Mucosa of descending colon (tissue), 3 donors: ENCODE measurements around the gene OTOA. TPM values are rescaled to one million over a fixed set of nuclear protein-coding genes. Genes with fewer than 3 reads are reported as not detected.

Experiments used
- ATAC-seq: fragments of 200-7000 bp; cut with Tn5 transposase; one replicate; pipeline ENCODE4 v1.9.1; 2020; ENCODE audit warnings: mild to moderate bottlenecking, moderate library complexity
- DNase-seq, 3 donors: peaks; one replicate each; pipeline ENCODE4 v3.0.0-alpha.2; 2020
- H3K36me3 ChIP-seq: fragments of 200-600 bp; one replicate; pipeline ENCODE4 v1.8.0; 2021; ENCODE audit warnings: low read depth, mild to moderate bottlenecking
- H3K4me1 ChIP-seq: fragments of 200-600 bp; one replicate; pipeline ENCODE4 v1.8.0; 2021; ENCODE audit warnings: low read depth, mild to moderate bottlenecking
- H3K4me3 ChIP-seq: fragments of 200-600 bp; one replicate; pipeline ENCODE4 v1.8.0; 2021; ENCODE audit warnings: mild to moderate bottlenecking
- H3K9me3 ChIP-seq: fragments of 200-600 bp; one replicate; pipeline ENCODE4 v1.8.0; 2021; ENCODE audit warnings: mild to moderate bottlenecking
- intact Hi-C, 2 donors: fragments of 100-400 bp; cut with DNase I in 1 of 2; cut with micrococcal nuclease in 1 of 2; formaldehyde crosslinking; loops; one replicate each; pipeline versions ENCODE4 v1.11.0 to v1.11.1; 2022; cut with DNase I, micrococcal nuclease
- total RNA-seq, 3 donors: library from RNA; stranded (reverse); fragmentation: NEBNext Ultra II Directional in 2 of 3; extraction: Animal tissue kit (Norgen Biotek cat#: 25700) in 2 of 3; gene quantifications; one replicate each; pipeline versions ENCODE4 v1.2.1 to v1.2.4, GENCODE V29; 2021 to 2023
- TF ChIP-seq, protein P1 (sequence below): fragments of 200-600 bp; IDR thresholded peaks from one replicate; pipeline ENCODE4 v1.8.0; 2022; ENCODE audit warnings: antibody characterized with exemption, mild to moderate bottlenecking
- donor health status: DM: no; HTN: no; CAD: no; lungs with moderate emphysema.
- donor health status: DM: no; HTN: no; CAD: no.
- donor health status: DM: no; HTN: yes; CAD: no.

Gene OTOA
- total RNA-seq, 3 donors from 2014 or later, result 0.14 to 0.36 (median 0.25) TPM

GRCh38 chr16:21701271-21701670 lies 37.5 kb downstream of the OTOA start:
- H3K4me3 ChIP-seq, result no peak overlapping the region
- TF ChIP-seq, protein P1, sequence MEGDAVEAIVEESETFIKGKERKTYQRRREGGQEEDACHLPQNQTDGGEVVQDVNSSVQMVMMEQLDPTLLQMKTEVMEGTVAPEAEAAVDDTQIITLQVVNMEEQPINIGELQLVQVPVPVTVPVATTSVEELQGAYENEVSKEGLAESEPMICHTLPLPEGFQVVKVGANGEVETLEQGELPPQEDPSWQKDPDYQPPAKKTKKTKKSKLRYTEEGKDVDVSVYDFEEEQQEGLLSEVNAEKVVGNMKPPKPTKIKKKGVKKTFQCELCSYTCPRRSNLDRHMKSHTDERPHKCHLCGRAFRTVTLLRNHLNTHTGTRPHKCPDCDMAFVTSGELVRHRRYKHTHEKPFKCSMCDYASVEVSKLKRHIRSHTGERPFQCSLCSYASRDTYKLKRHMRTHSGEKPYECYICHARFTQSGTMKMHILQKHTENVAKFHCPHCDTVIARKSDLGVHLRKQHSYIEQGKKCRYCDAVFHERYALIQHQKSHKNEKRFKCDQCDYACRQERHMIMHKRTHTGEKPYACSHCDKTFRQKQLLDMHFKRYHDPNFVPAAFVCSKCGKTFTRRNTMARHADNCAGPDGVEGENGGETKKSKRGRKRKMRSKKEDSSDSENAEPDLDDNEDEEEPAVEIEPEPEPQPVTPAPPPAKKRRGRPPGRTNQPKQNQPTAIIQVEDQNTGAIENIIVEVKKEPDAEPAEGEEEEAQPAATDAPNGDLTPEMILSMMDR, result no peak
- H3K4me1 ChIP-seq, result no peaks in the 10 kb centered on the region
- H3K9me3 ChIP-seq, result no peaks in the 10 kb centered on the region
- DNase-seq (no peak), ATAC-seq (no peak)
- intact Hi-C loops, result no loop called here
- no peaks in the 10 kb centered on the region for H3K36me3 ChIP-seq

- no peaks in the 10 kb centered on the region for H3K36me3 ChIP-seq
- H3K4me3 ChIP-seq, result no peak overlapping the region
- no peaks in the 10 kb centered on the region for H3K4me1 ChIP-seq
- intact Hi-C loops, result no loop called here
- H3K9me3 ChIP-seq, result no peaks in the 10 kb centered on the region
- no peak for ATAC-seq
- DNase-seq, result no peak
- TF ChIP-seq, protein P1, result no peak
Measured at GRCh38 chr16:21702276-21702675, 38.5 kb downstream of the OTOA start.

GRCh38 chr16:21703156-21703555 lies 39.4 kb downstream of the OTOA start:
- ATAC-seq, result no peak
- intact Hi-C loops, result no loop called here
- TF ChIP-seq, protein P1, result no peak

GRCh38 chr16:21703589-21704174 lies 39.9 kb downstream of the OTOA start:
- H3K36me3 ChIP-seq, result no peaks in the 10 kb centered on the region
- DNase-seq (no peak), ATAC-seq (no peak)
- H3K9me3 ChIP-seq, result no peaks in the 10 kb centered on the region
- no peak overlapping the region for H3K4me3 ChIP-seq
- intact Hi-C loops, result no loop called here
- H3K4me1 ChIP-seq, result no peaks in the 10 kb centered on the region
- TF ChIP-seq, protein P1, result no peak

More at GRCh38 chr16:21703156-21703555, 39.4 kb downstream of the OTOA start:
- H3K9me3 ChIP-seq, result no peaks in the 10 kb centered on the region
- H3K36me3 ChIP-seq, result no peaks in the 10 kb centered on the region
- no peak overlapping the region for H3K4me3 ChIP-seq
- no peak for DNase-seq
- H3K4me1 ChIP-seq, result no peaks in the 10 kb centered on the region

- TF ChIP-seq, protein P1, result no peak
- Histone ChIP-seq H3K4me1 (no peaks in the 10 kb centered on the region), H3K4me3 (no peak overlapping the region), H3K9me3 (no peaks in the 10 kb centered on the region), H3K36me3 (no peaks in the 10 kb centered on the region)
- DNase-seq (no peak), ATAC-seq (no peak)
- intact Hi-C loops, result no loop called here
Measured at GRCh38 chr16:21704266-21704665, 40.5 kb downstream of the OTOA start.

DNA sequence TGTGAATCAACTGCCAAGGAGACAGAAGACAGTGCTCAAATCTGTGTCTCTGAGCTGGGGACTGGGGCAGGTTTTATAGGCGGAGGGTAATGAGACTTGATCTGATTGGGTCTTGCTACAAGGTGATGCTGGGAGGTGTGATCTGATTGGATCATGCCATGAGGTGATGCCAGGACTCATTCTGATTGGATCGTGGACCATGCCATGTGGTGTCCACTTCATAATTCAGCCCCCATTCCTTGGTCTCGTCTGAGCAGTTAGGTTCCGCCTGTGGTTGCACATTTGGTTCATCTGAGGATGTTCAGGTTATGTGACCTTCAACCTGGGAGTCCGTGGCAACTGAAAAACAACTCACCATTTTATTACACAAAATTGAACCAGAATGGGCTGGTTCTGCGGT lies 41.0 kb downstream of the OTOA start:
- intact Hi-C loops, result no loop called here
- no peaks in the 10 kb centered on the region for H3K4me1 ChIP-seq
- TF ChIP-seq, protein P1, result no peak
- H3K36me3 ChIP-seq, result no peaks in the 10 kb centered on the region
- H3K4me3 ChIP-seq, result no peak overlapping the region
- no peaks in the 10 kb centered on the region for H3K9me3 ChIP-seq
- DNase-seq (no peak), ATAC-seq (no peak)
